GM23338 (cell line): ENCODE measurements around the gene STXBP5. TPM values are rescaled to one million over a fixed set of nuclear protein-coding genes. Genes with fewer than 3 reads are reported as not detected.

Source experiments
- ATAC-seq: fragments of 200-7000 bp; cut with Tn5 transposase; 3 replicates; pipeline ENCODE4 v1.9.1; 2020
- DNase-seq: peaks from one replicate; pipeline ENCODE4 v3.0.0-alpha.2; 2015; ENCODE audit warnings: low spot score
- H2AFZ ChIP-seq: fragments of 200-600 bp; sonication (generic); 2 replicates; pipeline ENCODE4 v1.8.0; 2016; ENCODE audit warnings: antibody characterized with exemption, mild to moderate bottlenecking, moderate library complexity
- H3F3A ChIP-seq: fragments of 200-600 bp; sonication (generic); replicated peaks from 2 replicates; pipeline ENCODE4 v1.8.0; 2017; ENCODE audit warnings: antibody characterized with exemption, mixed run types, low read depth
- H3K27ac ChIP-seq: fragments of 200-600 bp; sonication (generic); 2 replicates; pipeline ENCODE4 v1.6.1; 2016; ENCODE audit warnings: low read depth
- H3K27me3 ChIP-seq: fragments of 200-600 bp; sonication (generic); 2 replicates; pipeline ENCODE4 v1.8.0; 2016; ENCODE audit warnings: mild to moderate bottlenecking, mixed run types, moderate library complexity; ENCODE audit not compliant: insufficient read depth
- H3K36me3 ChIP-seq: fragments of 200-600 bp; sonication (generic); 2 replicates; pipeline ENCODE4 v1.8.0; 2016; ENCODE audit warnings: mild to moderate bottlenecking; ENCODE audit not compliant: insufficient read depth
- H3K4me1 ChIP-seq: fragments of 200-600 bp; sonication (generic); 2 replicates; pipeline ENCODE4 v1.8.0; 2016; ENCODE audit warnings: mild to moderate bottlenecking, moderate library complexity; ENCODE audit not compliant: insufficient read depth
- H3K4me2 ChIP-seq: fragments of 200-600 bp; sonication (generic); 2 replicates; pipeline ENCODE4 v1.7.1; 2017; ENCODE audit warnings: mixed run types
- H3K4me3 ChIP-seq: fragments of 200-600 bp; sonication (generic); 2 replicates; pipeline ENCODE4 v1.6.1; 2016; ENCODE audit warnings: mixed run types
- H3K79me2 ChIP-seq: fragments of 200-600 bp; sonication (generic); replicated peaks from 2 replicates; pipeline ENCODE4 v1.8.0; 2017; ENCODE audit warnings: mild to moderate bottlenecking; ENCODE audit not compliant: insufficient read depth
- H3K9me2 ChIP-seq: fragments of 200-600 bp; sonication (generic); 2 replicates; pipeline ENCODE4 v1.8.0; 2017; ENCODE audit not compliant: insufficient read depth
- H4K20me1 ChIP-seq: fragments of 200-600 bp; sonication (generic); replicated peaks from 2 replicates; pipeline ENCODE4 v1.8.0; 2017; ENCODE audit warnings: mild to moderate bottlenecking; ENCODE audit not compliant: insufficient read depth
- H3K27ac Mint-ChIP-seq: 2 replicates; pipeline ENCODE4 v1.8.0; 2020; ENCODE audit warnings: inconsistent platforms, mild to moderate bottlenecking, moderate library complexity, mixed read lengths
- H3K27me3 Mint-ChIP-seq: 3 replicates; pipeline ENCODE4 v1.8.0; 2022; ENCODE audit warnings: low read depth, mild to moderate bottlenecking, moderate library complexity, mixed read lengths, inconsistent platforms; ENCODE audit not compliant: insufficient read depth, poor library complexity
- H3K36me3 Mint-ChIP-seq: 3 replicates; pipeline ENCODE4 v1.8.0; 2021; ENCODE audit warnings: low read depth, mild to moderate bottlenecking, inconsistent platforms, moderate library complexity, mixed read lengths
- H3K4me1 Mint-ChIP-seq: 3 replicates; pipeline ENCODE4 v1.8.0; 2020; ENCODE audit warnings: mild to moderate bottlenecking, inconsistent platforms, mixed read lengths
- H3K4me3 Mint-ChIP-seq: 3 replicates; pipeline ENCODE4 v1.8.0; 2021; ENCODE audit warnings: moderate library complexity, mild to moderate bottlenecking, inconsistent platforms, mixed read lengths
- H3K9me3 Mint-ChIP-seq: 3 replicates; pipeline ENCODE4 v1.8.0; 2020; ENCODE audit warnings: moderate library complexity, mild to moderate bottlenecking, inconsistent platforms, mixed read lengths
- CREB1 ChIP-seq: fragments of 250-450 bp; sonication (Bioruptor Pico); IDR thresholded peaks from 2 replicates; pipeline ENCODE4 v1.5.0; 2020; ENCODE audit warnings: low read depth, mild to moderate bottlenecking, moderate library complexity
- CTCF ChIP-seq, 2 experiments: fragments of 200-600 bp in 1 of 2; sonication (generic) in 1 of 2; conservative IDR thresholded peaks; 2 replicates each; pipeline versions ENCODE4 v1.5.1 to v1.6.1; 2016 to 2017; ENCODE audit warnings: antibody characterized with exemption in 2 of 2, low read depth in 2 of 2, mild to moderate bottlenecking in 2 of 2, moderate library complexity in 1 of 2
- ETS1 ChIP-seq: IDR thresholded peaks from 2 replicates; pipeline ENCODE4 v1.6.1; 2016; ENCODE audit warnings: antibody characterized with exemption
- POLR2AphosphoS5 ChIP-seq: IDR thresholded peaks from 2 replicates; pipeline ENCODE4 v1.6.1; 2016; ENCODE audit warnings: antibody characterized with exemption, low read depth
- ZNF114 ChIP-seq: fragments of 250-450 bp; sonication (Bioruptor Pico); IDR thresholded peaks from 2 replicates; pipeline ENCODE4 v1.5.0; 2020; ENCODE audit warnings: mild to moderate bottlenecking, moderate library complexity
- ZNF462 ChIP-seq: fragments of 250-450 bp; sonication (Bioruptor Pico); IDR thresholded peaks from 2 replicates; pipeline ENCODE4 v1.5.0; 2020; ENCODE audit warnings: mild to moderate bottlenecking, moderate library complexity
- polyA plus RNA-seq: library from polyadenylated mRNA; unstranded; fragments of >200 nt; fragmentation: Nextera tagmentation; extraction: Ambion mirVana; gene quantifications from 2 replicates; pipeline ENCODE4 v1.2.1, GENCODE V29; 2016
- total RNA-seq: library from RNA; depleted of rRNA; stranded (reverse); fragments of >200 nt; shearing (Covaris generic); gene quantifications from 2 replicates; pipeline ENCODE4 v1.2.3, GENCODE V29; 2014

Gene STXBP5
- total and polyA plus RNA-seq, 2 experiments from 2014 or later: 3.9 to 17.8 TPM

GRCh38 chr6:147430811-147431210, 226.6 kb downstream of the STXBP5 start:
- Histone ChIP-seq H3K79me2 (no peaks in the 10 kb centered on the region), H3K4me3 (no peak overlapping the region), H3K27ac (no peak overlapping the region), H3K9me2 (no peaks in the 10 kb centered on the region), H3F3A (no peaks in the 10 kb centered on the region), H3K27me3 (peaks cover 23% of the 10 kb centered on the region), H3K36me3 (no peaks in the 10 kb centered on the region), H2AFZ (no peak overlapping the region), H3K4me1 (no peaks in the 10 kb centered on the region), H4K20me1 (no peaks in the 10 kb centered on the region; the same call in 1 of the 2 replicates), H3K4me2 (no peak overlapping the region)
- H3K27ac Mint-ChIP-seq: no peak overlapping the region
- peaks cover 2% of the 10 kb centered on the region for H3K27me3 Mint-ChIP-seq
- H3K4me1 Mint-ChIP-seq: no peaks in the 10 kb centered on the region
- DNase-seq: no peak
- H3K9me3 Mint-ChIP-seq: no peaks in the 10 kb centered on the region
- H3K36me3 Mint-ChIP-seq: no peaks in the 10 kb centered on the region
- no peak for ATAC-seq
- TF ChIP-seq CREB1 (CRISPR knock-in tag) (no peak), ZNF462 (CRISPR knock-in tag) (no peak), ETS1 (no peak), POLR2AphosphoS5 (no peak), ZNF114 (CRISPR knock-in tag) (no peak), CTCF (conservative IDR thresholded peaks at IDR 0.05; ENCODE audit: low read depth in 2 of 2) (no peak)
- H3K4me3 Mint-ChIP-seq: no peak overlapping the region
